HG03159 (cell line): ENCODE data around the gene ACOXL.

ENCODE experiments used
- ATAC-seq: cut with Tn5 transposase; IDR thresholded peaks from one replicate; pipeline ENCODE4 v1.9.1; 2021; ENCODE audit warnings: mild to moderate bottlenecking, moderate library complexity; ENCODE audit not compliant: unreplicated experiment

ACOXL gene

DNA sequence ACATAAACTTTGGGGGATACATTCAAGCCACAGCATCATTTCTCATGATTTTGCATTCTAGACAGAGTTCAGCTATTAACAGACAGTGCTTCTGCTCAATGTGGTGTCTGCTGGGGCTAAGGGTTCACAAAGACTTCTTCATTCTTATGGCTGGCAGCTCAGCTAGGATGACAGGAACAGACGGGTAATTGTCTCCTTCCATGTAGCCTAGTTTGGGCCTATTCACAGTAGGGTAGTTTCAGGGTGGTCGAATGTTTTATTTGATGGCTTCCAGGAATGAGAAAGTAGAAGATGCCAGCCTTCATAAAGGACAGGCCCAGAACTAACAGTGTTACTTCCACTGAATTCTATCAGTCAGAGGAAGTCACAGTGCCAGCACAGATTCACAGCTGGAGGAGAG, 362.3 kb downstream of the ACOXL start:
- no peak for ATAC-seq

DNA sequence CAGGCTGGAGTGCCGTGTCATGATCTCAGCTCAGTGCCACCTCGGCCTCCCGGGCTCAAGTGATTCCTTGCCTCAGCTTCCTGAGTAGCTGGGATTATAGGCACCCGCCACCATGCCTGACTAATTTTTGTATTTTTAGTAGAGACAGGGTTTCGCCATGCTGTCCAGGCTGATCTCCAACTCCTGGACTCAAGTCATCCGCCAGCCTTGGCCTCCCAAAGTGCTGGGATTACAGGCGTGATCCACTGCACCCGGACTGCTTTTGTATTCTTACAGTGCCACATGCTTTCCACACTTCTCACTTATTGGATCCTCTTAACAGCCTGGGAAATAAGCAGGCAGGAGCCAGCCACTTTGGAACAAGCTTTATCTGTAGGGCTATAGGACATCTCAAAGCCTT, 363.1 kb downstream of the ACOXL start:
- no peak for ATAC-seq

DNA sequence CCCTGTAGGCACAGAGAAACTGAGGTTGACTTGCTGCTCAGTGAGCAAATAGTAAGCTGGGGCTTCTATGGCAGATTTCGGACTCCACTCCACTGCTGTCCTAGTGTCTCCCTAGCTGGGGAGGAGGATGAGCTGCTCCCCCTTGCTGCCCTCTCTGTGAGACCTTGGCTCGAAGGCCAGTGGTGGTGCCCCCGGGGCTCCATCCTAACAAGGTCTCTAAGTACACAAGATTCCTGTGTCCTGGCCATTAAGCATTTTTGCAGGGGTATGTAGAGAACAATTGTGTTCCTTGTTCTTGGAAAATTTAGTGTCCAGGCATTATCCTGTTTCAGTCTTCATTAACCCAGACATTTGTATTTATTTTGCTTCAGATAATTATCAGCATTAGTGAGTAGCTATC, 367.0 kb downstream of the ACOXL start:
- ATAC-seq = no peak

DNA sequence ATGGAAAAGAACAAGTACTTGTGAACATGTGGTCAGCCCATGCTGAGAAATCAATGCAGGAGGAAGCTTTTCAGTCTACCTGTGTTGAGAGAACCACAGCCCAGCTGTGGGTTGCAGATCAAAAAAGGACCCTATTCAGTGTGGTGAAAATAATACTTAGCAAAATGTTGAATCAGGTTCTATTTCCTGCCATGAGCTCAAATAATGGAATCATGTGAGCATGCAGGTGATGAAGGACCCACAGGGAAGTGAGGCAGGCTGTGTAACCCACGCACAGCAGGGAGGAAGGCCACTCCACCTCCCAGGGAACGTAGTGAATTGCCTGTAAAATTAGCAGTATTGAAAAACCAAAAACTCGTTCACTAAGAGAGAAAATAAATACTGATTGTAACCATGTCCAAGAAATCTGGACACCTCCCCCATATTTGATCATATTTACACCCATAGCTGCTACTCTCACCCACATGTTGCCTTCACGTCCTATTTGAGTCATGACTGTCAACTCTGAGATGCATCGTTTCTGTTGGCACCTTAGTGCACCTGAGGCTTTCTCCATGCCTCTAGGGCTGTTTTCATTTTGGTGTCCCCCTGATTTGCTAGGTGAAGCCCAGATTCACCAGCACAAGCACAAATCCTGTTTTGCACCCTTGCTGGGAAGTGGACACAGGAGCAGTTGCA, 367.9 kb downstream of the ACOXL start:
- no peak for ATAC-seq

DNA sequence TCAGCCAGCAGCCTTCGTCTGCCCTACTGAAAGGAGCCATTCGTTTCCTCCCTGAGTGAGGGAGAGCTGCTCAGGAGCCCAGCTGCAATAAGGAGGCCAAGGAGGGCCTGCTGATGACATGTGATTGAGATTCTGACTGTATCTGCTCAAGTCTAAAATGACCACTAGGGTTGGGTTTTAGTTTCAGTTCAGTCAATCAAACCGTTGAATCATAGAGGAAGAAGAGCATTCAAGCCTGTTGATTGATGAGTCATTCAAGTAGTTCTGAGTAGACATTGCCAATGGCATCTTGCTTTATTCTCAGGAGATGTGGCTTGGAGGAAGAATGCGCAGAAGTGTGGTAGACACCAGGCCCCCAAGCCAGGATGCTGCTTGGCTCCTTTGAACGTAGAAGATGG, 368.4 kb downstream of the ACOXL start:
- ATAC-seq = peak; percentile 64

DNA sequence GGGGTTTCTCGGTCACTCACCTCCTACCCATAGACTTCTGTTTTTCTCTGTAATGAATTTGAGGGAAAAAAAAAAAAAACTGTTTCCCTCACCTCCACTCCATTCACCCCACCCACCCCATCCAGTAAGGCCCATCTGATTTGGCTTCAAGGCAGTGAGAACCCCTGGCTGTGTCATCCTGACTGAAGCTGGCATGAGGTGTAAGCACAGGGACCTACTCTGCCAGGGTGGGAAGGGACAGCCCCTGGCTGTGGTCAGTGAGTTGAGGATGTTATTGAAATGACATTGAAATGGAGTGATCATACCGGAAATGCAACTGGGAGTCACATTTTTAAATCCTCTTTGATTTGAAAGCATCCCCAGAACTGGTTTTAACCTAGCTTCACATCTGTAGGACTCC, 369.2 kb downstream of the ACOXL start:
- no peak for ATAC-seq

DNA sequence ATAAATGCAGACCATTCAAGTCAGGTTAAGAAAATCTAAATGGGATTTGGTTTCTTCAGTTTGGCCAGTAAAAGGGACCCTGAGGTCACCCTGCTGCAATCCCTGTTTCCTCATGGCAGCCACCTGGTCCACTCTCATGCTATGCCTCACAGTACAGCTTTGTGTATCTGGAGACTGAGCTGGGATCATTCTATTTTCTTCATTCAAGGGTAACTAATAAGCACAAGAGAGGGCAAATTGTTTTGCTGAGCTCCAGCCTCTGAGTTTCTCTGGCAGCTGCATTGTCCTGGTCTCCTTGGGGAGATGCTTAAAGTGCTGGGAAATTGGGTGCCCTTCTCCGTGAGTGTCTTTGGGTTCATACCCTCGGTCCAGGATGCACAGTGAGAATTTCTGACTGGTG, 369.8 kb downstream of the ACOXL start:
- no peak for ATAC-seq

DNA sequence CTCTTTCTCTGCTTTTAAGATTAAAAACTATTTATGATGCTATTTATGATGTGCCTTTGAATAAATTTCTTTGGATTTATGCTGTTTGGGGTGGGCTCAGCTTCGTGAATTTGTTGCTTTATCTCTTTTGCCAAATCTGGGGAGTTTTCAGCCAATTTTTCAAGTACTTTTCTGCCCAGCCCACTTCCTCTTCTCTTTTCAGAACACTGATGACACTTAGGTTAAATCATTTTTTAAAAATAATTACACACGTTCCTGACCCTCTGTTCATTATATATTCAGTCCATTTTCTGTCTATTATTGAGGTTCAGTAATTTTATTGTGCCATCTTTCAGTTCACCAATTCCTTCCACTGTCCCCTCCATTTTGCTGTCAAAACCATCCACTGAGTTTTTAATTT, 373.6 kb downstream of the ACOXL start:
- no peak for ATAC-seq

DNA sequence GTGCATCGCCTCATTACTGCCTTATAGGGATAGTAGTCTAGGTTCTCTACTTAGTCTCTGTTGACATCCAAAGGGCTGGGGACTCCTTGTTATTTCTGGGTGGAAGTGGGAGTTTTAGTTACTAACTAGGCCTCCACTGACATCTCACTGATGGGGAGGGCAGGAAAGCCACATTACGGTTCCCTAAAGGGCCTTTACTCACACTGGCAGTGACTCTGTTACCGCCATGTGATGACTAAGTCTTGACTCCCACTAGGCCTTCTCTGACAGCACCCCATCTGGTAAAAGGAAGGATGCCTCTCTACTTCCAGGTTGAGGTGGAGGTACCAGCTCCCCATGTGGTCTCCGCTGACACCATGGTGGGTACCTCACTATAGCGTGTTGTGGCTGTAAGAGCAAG, 374.3 kb downstream of the ACOXL start:
- ATAC-seq = no peak

DNA sequence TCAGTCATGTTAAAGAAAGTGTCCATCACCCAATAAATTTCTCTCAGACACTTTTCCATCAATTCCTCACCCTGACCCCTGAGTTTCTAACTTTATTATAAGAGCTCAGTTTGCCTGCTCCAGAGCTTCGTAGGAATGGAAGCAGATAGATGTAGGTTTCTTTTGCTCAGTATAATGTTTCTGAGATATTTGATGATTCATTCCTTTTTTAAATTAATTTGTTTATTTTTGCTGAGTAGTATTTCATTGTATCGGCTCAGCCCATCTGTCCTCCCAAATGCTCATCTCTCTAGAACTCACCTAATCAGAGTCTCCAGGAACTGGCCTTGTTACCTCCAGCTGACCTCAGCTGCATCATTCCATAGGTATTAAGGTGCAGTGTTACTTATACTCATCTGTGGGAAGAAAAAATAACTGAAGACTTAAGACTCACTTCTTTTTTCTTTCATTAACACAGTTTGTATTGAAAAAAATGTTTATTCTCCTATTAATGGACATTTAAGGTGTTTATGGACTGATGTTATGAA, 376.4 kb downstream of the ACOXL start:
- no peak for ATAC-seq

DNA sequence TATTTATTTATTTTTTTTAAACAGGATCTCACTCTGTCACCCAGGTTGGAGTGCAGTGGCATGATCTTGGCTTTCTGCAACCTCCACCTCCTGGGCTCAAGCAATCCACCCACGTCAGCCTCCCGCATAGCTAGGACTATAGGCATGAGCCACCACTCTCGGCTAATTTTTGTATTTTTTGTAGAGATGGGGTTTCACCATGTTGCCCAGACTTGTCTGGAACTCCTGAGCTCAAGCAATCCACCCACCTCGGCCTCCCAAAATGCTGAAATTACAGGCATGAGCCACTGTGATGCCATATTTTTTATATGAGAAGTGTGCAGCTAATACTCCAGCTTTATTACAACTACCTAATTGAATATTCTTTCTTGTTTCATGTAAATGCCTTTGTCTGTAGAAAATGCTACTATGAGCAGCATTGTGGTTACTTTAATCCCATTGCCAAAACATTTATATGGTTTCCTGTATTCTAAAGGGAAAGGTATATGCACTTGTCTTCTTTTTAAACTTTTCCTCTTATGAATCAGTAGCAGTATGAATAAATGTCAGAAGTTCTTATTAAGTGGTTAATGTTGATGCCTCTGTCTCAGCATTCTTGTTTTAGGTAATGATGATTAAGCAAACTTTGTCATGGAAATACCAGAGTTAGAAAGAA, 378.9 kb downstream of the ACOXL start:
- ATAC-seq = no peak

DNA sequence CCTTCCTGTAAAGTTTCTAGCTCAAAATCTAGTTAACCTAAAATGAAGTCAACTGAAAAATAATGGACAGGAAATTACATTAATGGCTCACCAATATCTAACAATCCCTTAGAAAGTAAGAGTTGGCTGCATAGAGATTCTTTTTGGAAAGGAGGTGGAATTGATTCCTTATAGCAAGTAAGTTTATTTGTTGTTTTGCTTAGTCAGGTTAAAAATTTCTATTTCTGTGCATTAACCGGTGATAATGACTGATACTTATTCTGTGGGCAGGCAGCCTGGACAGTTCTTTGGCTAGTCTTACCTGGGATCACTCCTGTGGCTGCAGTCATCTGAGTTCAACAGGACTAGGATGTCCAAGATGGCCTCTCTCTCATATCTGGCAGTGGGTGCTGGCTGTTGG, 381.5 kb downstream of the ACOXL start:
- ATAC-seq = no peak

DNA sequence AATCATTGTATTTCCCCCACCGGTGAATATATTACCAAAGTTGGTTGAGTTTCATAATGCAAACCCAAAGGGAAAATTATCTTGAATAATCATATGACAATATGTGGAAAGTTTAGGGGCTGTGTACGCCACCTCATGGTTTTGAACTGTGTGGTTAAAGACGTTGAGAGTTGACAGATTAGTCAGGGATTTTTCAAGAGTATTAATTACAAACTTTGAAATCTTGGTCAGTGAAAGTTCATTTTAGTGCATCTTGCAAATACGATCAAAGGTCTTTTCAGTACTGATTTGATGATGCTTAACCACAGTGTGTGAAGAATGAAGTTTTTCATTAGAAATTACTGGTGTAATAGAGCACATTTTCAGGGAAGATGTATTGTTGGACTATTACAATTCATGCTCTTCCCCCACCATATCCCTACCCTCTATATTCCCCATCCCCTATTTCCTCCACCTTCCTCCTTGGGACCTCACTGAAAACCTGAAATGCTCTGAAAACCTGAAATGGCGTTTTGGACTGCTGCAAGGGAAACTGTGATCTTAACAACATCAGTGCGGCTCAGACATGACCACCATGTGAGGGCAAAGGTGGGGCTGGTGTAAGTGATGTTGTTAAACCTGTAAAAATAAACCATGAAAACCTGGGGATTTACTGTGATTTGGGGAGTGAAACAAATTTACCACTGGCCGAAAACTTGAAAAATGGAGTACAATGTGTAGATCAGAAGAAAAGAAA, 383.8 kb downstream of the ACOXL start:
- ATAC-seq = no peak

DNA sequence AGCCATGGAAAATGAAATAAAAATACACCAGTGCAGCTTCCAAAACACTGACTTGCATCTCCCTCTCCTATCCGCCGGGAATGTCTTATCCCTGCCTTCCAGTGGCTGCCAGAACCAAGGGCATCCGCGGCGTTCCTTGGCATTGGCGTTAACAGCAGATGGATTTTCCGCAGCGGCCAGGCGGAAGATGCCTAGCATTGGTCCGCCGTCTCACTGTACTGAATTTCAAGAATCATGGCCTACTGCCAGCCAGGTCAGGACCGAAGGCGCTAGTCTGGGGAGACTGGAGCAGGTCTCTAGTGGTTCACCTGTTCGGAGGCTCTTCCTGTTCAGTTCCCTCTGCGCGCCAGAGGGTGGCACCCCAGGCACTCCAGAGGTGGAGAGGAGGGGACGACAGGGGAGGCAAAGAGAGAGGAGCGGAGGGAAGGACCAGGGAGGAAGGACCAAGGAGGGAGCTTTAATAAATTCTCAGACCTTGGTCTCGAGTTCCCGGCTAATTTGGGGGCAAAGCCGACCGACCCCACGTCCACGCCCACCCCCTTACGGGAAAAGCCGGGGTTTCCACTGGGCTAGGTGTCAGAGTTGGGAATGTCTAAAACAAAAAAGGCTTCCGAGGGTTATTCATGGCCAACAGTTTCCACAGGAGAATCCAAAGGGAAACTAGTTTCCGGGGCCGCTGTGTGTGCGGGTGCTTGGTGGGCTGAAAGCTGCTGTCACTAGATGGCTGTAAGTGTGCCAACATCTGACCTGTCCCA, 384.6 kb downstream of the ACOXL start:
- no peak for ATAC-seq

DNA sequence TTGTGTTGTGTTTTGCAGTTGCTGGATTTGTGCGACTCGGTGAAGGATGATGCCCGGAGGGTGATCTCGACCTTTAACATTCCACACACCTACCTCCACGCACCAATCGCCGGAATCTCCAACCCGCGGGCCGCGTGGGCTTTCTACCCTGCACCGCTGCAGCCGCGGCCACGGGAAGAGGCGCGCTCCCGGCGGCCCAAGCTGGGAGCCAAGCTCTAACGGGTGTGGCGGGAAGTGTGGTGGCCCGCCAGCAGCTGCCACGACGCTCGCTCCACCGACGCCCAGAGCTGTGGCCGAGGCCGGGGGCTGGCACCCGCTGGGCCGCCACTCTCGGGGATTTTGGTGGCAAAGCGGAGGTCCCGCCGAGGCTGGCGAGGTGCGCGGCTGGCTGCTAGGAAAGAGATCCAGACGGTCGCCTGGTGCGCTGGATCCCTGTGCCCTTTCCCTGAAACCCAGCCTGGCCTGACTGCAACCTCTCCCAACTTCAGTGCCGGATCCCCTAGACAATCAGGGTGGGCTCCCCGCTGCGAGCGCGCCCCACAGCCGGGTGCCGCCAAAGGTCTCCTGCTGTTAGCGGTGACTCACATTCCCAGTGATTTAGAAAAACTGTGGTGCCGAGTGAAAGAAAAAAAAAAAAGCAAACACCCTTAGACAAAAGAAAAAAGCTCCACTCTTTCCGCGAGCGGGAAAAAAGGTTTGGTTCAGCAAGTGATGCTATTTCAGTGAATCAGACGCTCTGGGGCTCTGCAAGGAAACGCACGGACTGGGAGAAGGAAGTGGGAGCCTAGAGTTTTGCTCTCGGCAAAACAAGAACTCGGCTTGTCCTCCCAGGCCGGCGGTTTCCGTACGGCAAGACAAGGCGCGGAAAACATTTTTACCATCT, 385.5 kb downstream of the ACOXL start:
- ATAC-seq = no peak

DNA sequence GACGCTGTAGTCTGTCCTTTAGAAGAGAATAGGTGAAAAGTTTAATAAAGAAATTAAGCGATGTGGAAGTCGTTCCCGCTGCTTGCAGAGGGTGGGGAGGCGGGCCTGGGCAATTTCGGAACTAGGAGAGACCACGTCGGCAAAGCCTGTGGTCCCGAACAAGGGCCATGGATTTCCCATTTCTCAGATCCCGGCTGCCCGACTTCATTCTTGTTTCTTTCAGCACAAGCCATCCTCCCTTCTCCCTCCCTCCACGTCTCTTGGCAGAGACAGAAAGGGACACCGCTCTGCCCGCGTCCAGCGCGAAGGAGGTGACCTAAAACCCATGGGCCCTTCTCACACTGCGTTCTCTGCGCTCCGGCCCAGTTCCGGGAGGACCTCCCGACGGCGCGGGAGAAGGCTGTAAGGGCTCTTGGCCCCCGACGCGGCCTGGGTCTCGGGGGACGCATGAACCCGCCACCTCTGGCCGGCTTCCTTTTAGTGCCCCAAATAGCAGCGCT, 386.2 kb downstream of the ACOXL start:
- no peak for ATAC-seq

DNA sequence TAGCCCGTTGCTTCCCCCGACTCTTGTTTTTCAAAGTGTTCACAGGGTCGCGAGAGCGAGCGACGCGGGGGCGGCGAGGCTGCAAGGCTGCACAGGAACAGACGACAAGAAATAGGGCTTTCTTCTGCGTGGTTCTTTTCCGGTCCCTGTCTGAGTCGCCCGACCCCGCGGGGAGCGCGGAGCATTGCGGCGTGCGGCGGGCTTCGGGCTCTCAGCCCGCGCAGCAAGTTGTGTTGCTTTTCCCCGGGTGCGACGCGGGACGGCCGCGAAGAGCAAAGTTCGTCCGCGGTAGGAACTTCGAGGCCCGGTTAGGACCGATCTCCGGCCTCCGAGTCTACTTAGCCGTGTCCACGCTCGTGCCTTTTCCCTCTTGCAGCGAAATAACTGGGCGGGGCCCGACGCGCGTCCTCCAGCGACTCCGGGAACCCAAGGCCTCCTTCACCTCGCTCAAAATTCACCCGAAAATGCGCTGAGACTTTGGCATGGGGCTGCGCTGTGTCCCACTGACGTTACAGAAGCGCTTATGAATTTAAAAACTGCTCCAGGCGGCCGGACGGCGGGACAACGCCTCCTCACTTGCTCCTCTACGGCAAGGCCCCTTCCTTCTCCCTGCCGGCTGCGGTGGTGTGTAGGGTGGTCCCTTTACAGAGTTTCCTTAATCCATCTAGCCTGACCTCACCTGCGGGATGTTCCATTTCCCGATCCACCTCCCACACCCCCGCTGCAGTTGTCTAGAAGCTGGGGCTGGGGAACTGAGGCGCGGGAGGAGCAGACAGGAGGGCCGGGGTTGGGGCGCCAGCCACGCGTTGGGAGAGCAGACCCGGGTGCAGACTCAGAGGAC, 386.8 kb downstream of the ACOXL start:
- ATAC-seq = no peak

DNA sequence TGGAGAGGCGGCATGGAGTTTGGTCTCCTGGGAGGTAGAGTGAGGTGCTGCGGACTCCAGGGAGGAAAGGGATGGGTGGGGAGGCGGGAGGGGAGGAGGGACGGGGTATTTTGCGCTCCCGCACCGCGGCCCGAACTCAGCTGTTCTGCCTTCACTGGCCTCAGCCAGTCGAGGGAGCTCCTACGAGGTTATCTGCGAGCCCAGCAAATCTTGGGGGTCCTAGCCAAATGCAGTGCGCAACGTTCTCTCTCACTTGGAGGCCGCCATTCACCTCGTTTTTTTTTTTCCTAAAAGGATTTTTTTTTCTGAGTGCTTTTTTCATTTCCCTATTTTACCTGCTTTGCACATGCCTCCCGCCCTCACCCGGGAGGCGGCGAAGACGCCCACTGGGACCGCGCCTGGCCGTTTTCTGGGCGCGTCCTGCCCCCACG, 387.5 kb downstream of the ACOXL start:
- no peak for ATAC-seq
